Measurements from ENCODE around the gene GTF2A1.

GRCh38 chr14:81219210-81219758 is 1.5 kb downstream of the GTF2A1 start:
- no peak for TF ChIP-seq CTCF (conservative IDR thresholded peaks at IDR 0.05 in 1 of 2, IDR thresholded peaks at IDR 0.05 in 1 of 2; ENCODE audit: extremely low read depth in 1 of 2, insufficient read depth in 1 of 2, low read depth in 1 of 2, low read length in 2 of 2)
- TF ChIP-seq EZH2 (IDR thresholded peaks at IDR 0.05; ENCODE audit: borderline replicate concordance, low read length), result no peak
